ENCODE data around the gene CA5A.
"Not testable (repeated sequence)": the region's sequence is repeated elsewhere in the genome, so short reads cannot be mapped to it uniquely, and the experiment has no call there.

- TF ChIP-seq, protein P1, sequence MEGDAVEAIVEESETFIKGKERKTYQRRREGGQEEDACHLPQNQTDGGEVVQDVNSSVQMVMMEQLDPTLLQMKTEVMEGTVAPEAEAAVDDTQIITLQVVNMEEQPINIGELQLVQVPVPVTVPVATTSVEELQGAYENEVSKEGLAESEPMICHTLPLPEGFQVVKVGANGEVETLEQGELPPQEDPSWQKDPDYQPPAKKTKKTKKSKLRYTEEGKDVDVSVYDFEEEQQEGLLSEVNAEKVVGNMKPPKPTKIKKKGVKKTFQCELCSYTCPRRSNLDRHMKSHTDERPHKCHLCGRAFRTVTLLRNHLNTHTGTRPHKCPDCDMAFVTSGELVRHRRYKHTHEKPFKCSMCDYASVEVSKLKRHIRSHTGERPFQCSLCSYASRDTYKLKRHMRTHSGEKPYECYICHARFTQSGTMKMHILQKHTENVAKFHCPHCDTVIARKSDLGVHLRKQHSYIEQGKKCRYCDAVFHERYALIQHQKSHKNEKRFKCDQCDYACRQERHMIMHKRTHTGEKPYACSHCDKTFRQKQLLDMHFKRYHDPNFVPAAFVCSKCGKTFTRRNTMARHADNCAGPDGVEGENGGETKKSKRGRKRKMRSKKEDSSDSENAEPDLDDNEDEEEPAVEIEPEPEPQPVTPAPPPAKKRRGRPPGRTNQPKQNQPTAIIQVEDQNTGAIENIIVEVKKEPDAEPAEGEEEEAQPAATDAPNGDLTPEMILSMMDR (conservative IDR thresholded peaks at IDR 0.05; ENCODE audit: low read depth in 2 of 2), result not testable (repeated sequence)
- TF ChIP-seq JUNB (IDR thresholded peaks at IDR 0.05; ENCODE audit: unreplicated experiment); NANOG (IDR thresholded peaks at IDR 0.05; ENCODE audit: borderline replicate concordance); EZH2phosphoT487 (IDR thresholded peaks at IDR 0.05; ENCODE audit: unreplicated experiment); ZNF331 (CRISPR knock-in tag; IDR thresholded peaks at IDR 0.05; ENCODE audit: low read depth); ETS1 (IDR thresholded peaks at IDR 0.05); EZH2 (IDR thresholded peaks at IDR 0.05; ENCODE audit: low read depth, unreplicated experiment); CREB1 (CRISPR knock-in tag; IDR thresholded peaks at IDR 0.05; ENCODE audit: low read depth); REST (IDR thresholded peaks at IDR 0.05; ENCODE audit: unreplicated experiment); POLR2AphosphoS5 (IDR thresholded peaks at IDR 0.05; ENCODE audit: low read depth): not testable (repeated sequence)
Observed at GRCh38 chr16:87914021-87914725, 22.2 kb downstream of the CA5A start.

Data from GM23338 (cell line).